ENCODE measurements around the gene PIP5K1C.
A peak's percentile ranks its signal among the peaks of the same experiment; 100 is the strongest.

PIP5K1C gene

DNA sequence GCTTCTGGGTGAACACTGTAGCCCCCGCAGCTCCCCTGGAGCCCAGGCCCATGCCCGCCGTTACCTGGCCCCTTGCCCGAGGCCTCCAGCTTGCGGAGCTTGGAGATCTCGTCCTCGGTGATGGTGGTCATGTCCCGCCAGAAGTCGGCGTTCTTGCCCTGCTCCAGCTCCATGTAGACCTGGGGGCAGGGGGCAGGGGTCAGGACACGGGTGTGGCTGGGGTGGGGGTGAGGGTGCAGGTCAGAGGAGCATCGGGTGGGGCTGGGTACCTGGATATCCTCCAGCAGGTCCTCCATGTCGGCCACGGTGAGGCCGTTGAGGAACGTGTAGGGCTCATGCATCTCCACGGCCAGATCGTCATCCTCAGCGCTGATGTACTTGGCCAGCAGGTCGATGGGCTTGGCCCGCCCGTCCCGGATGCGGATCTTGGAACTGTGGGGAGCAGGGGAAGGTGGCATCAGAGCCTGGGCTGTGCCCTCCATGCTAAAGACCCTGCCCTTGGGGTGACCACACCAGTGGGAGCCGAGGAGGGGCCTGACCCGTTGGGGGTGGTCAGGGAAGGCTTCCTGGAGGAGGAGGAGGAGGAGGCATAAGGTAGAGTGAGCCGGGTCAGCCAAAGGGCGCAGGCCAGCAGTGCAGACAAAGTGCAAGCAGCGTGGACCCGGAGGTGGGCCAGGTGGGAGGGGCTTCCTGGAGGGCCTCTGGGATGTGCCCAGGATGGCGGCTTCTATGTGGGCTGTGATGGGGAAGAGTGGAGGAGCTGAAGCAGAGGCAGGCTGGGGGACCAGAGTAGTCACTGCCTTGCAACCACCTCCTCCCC, 81.2 kb downstream of the PIP5K1C start:
- H3K36me3 ChIP-seq (ENCODE audit: low read length), result no peaks in the 10 kb centered on the region
- no peaks in the 10 kb centered on the region for H4K20me1 ChIP-seq (ENCODE audit: low read depth, low read length)
- H3K4me2 ChIP-seq (ENCODE audit: low read depth, low read length, poor library complexity, severe bottlenecking), result no peak overlapping the region

GRCh38 chr19:3618144-3618810, 82.0 kb downstream of the PIP5K1C start:
- no peaks in the 10 kb centered on the region for H3K79me2 ChIP-seq (ENCODE audit: insufficient read depth, low read length)
- no peak overlapping the region for H3K4me3 ChIP-seq (ENCODE audit: insufficient read depth, low read length, poor library complexity, severe bottlenecking)
- TF ChIP-seq, protein P1, sequence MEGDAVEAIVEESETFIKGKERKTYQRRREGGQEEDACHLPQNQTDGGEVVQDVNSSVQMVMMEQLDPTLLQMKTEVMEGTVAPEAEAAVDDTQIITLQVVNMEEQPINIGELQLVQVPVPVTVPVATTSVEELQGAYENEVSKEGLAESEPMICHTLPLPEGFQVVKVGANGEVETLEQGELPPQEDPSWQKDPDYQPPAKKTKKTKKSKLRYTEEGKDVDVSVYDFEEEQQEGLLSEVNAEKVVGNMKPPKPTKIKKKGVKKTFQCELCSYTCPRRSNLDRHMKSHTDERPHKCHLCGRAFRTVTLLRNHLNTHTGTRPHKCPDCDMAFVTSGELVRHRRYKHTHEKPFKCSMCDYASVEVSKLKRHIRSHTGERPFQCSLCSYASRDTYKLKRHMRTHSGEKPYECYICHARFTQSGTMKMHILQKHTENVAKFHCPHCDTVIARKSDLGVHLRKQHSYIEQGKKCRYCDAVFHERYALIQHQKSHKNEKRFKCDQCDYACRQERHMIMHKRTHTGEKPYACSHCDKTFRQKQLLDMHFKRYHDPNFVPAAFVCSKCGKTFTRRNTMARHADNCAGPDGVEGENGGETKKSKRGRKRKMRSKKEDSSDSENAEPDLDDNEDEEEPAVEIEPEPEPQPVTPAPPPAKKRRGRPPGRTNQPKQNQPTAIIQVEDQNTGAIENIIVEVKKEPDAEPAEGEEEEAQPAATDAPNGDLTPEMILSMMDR (IDR thresholded peaks at IDR 0.05; ENCODE audit: insufficient read depth, low read length, poor library complexity, severe bottlenecking), result peak; percentile 90
- no peak for TF ChIP-seq EZH2phosphoT487 (conservative IDR thresholded peaks at IDR 0.05; ENCODE audit: low read length)
- H3K9me3 ChIP-seq (ENCODE audit: insufficient read depth, low read length), result no peaks in the 10 kb centered on the region
- no peaks in the 10 kb centered on the region for H3K36me3 ChIP-seq (ENCODE audit: low read length)
- H3K27ac ChIP-seq (ENCODE audit: low read depth, low read length), result no peak overlapping the region
- no peaks in the 10 kb centered on the region for H3K27me3 ChIP-seq (ENCODE audit: low read length)
- H3K9me2 ChIP-seq (replicated peaks; ENCODE audit: insufficient read depth, low read length), result no peaks in the 10 kb centered on the region
- H4K20me1 ChIP-seq (ENCODE audit: low read depth, low read length), result no peaks in the 10 kb centered on the region
- H3F3A ChIP-seq (ENCODE audit: insufficient read depth), result no peaks in the 10 kb centered on the region
- no peak overlapping the region for H3K4me2 ChIP-seq (ENCODE audit: low read depth, low read length, poor library complexity, severe bottlenecking)
- H3K9ac ChIP-seq (ENCODE audit: low read length), result no peak overlapping the region
- H2AFZ ChIP-seq (ENCODE audit: low read depth, low read length, severe bottlenecking), result no peak overlapping the region

More for the DNA sequence above, 81.2 kb downstream of the PIP5K1C start:
- no peak overlapping the region for H3K9ac ChIP-seq (ENCODE audit: low read length)
- no peaks in the 10 kb centered on the region for H3K27me3 ChIP-seq (ENCODE audit: low read length)
- H3K9me3 ChIP-seq (ENCODE audit: insufficient read depth, low read length), result no peaks in the 10 kb centered on the region
- peaks cover 3% of the 10 kb centered on the region; the same call in 1 of the 2 replicates for H3K79me2 ChIP-seq (ENCODE audit: insufficient read depth, low read length)
- H3K9me2 ChIP-seq (replicated peaks; ENCODE audit: insufficient read depth, low read length), result no peaks in the 10 kb centered on the region
- H3K4me3 ChIP-seq (ENCODE audit: insufficient read depth, low read length, poor library complexity, severe bottlenecking), result no peak overlapping the region
- no peaks in the 10 kb centered on the region for H3F3A ChIP-seq (ENCODE audit: insufficient read depth)
- no peak overlapping the region for H3K27ac ChIP-seq (ENCODE audit: low read depth, low read length)
- no peak overlapping the region for H2AFZ ChIP-seq (ENCODE audit: low read depth, low read length, severe bottlenecking)
- TF ChIP-seq, protein P1 (IDR thresholded peaks at IDR 0.05; ENCODE audit: insufficient read depth, low read length, poor library complexity, severe bottlenecking), result no peak
- TF ChIP-seq EZH2phosphoT487 (conservative IDR thresholded peaks at IDR 0.05; ENCODE audit: low read length), result no peak

GRCh38 chr19:3617463-3617862, 82.8 kb downstream of the PIP5K1C start:
- H2AFZ ChIP-seq (ENCODE audit: low read depth, low read length, severe bottlenecking), result no peak overlapping the region
- H3K9me2 ChIP-seq (replicated peaks; ENCODE audit: insufficient read depth, low read length), result no peaks in the 10 kb centered on the region
- no peaks in the 10 kb centered on the region for H3F3A ChIP-seq (ENCODE audit: insufficient read depth)
- H3K4me2 ChIP-seq (ENCODE audit: low read depth, low read length, poor library complexity, severe bottlenecking), result no peak overlapping the region
- no peaks in the 10 kb centered on the region for H4K20me1 ChIP-seq (ENCODE audit: low read depth, low read length)
- H3K36me3 ChIP-seq (ENCODE audit: low read length), result no peaks in the 10 kb centered on the region
- no peak overlapping the region for H3K4me3 ChIP-seq (ENCODE audit: insufficient read depth, low read length, poor library complexity, severe bottlenecking)
- no peak overlapping the region for H3K9ac ChIP-seq (ENCODE audit: low read length)
- H3K27me3 ChIP-seq (ENCODE audit: low read length), result no peaks in the 10 kb centered on the region
- no peaks in the 10 kb centered on the region for H3K9me3 ChIP-seq (ENCODE audit: insufficient read depth, low read length)
- H3K79me2 ChIP-seq (ENCODE audit: insufficient read depth, low read length), result no peaks in the 10 kb centered on the region
- no peak for TF ChIP-seq EZH2phosphoT487 (conservative IDR thresholded peaks at IDR 0.05; ENCODE audit: low read length)
- TF ChIP-seq, protein P1 (IDR thresholded peaks at IDR 0.05; ENCODE audit: insufficient read depth, low read length, poor library complexity, severe bottlenecking), result no peak
- no peak overlapping the region for H3K27ac ChIP-seq (ENCODE audit: low read depth, low read length)
